Adrenal gland (tissue), 12 donors: ENCODE measurements around the gene HPCA. TPM values are rescaled to one million over a fixed set of nuclear protein-coding genes. Genes with fewer than 3 reads are reported as not detected.

Experiments used
- DNase-seq, 7 donors: peaks; one replicate each; pipeline ENCODE4 v3.0.0-alpha.2; 2019 to 2020
- H3K27ac ChIP-seq, 5 donors: fragments of 200-600 bp; sonication (generic) in 4 of 5; 1 replicate in 3 of 5; 2 replicates in 2 of 5; pipeline versions ENCODE4 v1.5.1 to v1.8.0; 2016 to 2020; ENCODE audit warnings: mild to moderate bottlenecking in 1 of 5
- H3K27me3 ChIP-seq: fragments of 200-600 bp; 2 replicates; pipeline ENCODE4 v1.8.0; 2021
- H3K36me3 ChIP-seq, 2 donors: fragments of 200-600 bp; replicated peaks in 1 of 2; 1 replicate in 1 of 2; 2 replicates in 1 of 2; pipeline versions ENCODE4 v1.5.1 to v1.8.0; 2018 to 2022
- H3K4me1 ChIP-seq, 2 donors: fragments of 200-600 bp; replicated peaks in 1 of 2; 1 replicate in 1 of 2; 2 replicates in 1 of 2; pipeline versions ENCODE4 v1.5.1 to v1.8.0; 2018 to 2021
- H3K4me3 ChIP-seq, 4 donors: fragments of 200-600 bp; sonication (generic) in 3 of 4; one replicate each; pipeline ENCODE4 v1.5.1; 2016 to 2018
- H3K9me3 ChIP-seq, 3 donors: fragments of 200-600 bp; sonication (generic) in 1 of 3; replicated peaks in 1 of 3; 1 replicate in 2 of 3; 2 replicates in 1 of 3; pipeline versions ENCODE4 v1.5.1 to v1.8.0; 2016 to 2021
- CTCF ChIP-seq, 6 experiments: fragments of 450-650 bp in 4 of 6; fragments of 200-600 bp in 2 of 6; sonication (generic) in 1 of 6; IDR thresholded peaks; 1 replicate in 5 of 6; 2 replicates in 1 of 6; pipeline versions ENCODE4 v1.5.1 to v1.8.0; 2016 to 2021; ENCODE audit warnings: antibody characterized with exemption in 6 of 6, mild to moderate bottlenecking in 2 of 6, moderate library complexity in 1 of 6
- POLR2A ChIP-seq, 2 donors: fragments of 450-650 bp; IDR thresholded peaks; one replicate each; pipeline ENCODE4 v1.6.1; 2017; ENCODE audit warnings: antibody characterized with exemption in 2 of 2, mild to moderate bottlenecking in 2 of 2, moderate library complexity in 1 of 2
- WGBS, 4 donors: extraction: QIAGEN DNeasy Blood & Tissue Kit in 2 of 4; methylation state at CpG; one replicate each; pipeline versions ENCODE4 v1.1.5 to v1.1.7; 2013 to 2017; 5-methylcytosine and 5-hydroxymethylcytosine counted together
- intact Hi-C, 2 donors: fragments of 100-400 bp; cut with DNase I; formaldehyde crosslinking; loops; one replicate each; pipeline versions ENCODE4 v1.14.1 to v1.15.0; 2022 to 2023
- polyA plus RNA-seq, 3 donors: library from polyadenylated mRNA; stranded (reverse); fragments of 200-250 nt in 2 of 3; fragments of 350-450 nt in 1 of 3; fragmentation: Illumina TruSeq in 1 of 3; extraction: RNeasy Lipid Tissue Mini Kit (QIAGEN cat#74804) in 1 of 3; gene quantifications; one replicate each; pipeline ENCODE4 v1.2.3, GENCODE V29; 2013 to 2014
- total RNA-seq, 9 donors: library from RNA; depleted of rRNA in 4 of 9; stranded (reverse); fragments of >200 nt in 4 of 9; fragments of 120-200 nt in 1 of 9; fragmentation: NEBNext Ultra II Directional in 1 of 9; extraction: Animal tissue kit (Norgen Biotek cat#: 25700) in 1 of 9; gene quantifications; one replicate each; pipeline versions ENCODE4 v1.1.0 to v1.2.4, GENCODE V29; 2013 to 2023
- donor health status: healthy with polysubstance abuse.
- donor health status: Bipolar disorder and iron deficiency.
- donor health status: DM: yes; HTN: yes; CAD: no.
- donor health status: DM: no; HTN: no; CAD: no.
- donor health status: DM: no; HTN: no; CAD: no.
- donor health status: DM: yes; HTN: yes; CAD: no.

The HPCA gene
- total and polyA plus RNA-seq, 12 donors = 0.17 to 3.1 (median 0.62) TPM; not detected in 6

DNA sequence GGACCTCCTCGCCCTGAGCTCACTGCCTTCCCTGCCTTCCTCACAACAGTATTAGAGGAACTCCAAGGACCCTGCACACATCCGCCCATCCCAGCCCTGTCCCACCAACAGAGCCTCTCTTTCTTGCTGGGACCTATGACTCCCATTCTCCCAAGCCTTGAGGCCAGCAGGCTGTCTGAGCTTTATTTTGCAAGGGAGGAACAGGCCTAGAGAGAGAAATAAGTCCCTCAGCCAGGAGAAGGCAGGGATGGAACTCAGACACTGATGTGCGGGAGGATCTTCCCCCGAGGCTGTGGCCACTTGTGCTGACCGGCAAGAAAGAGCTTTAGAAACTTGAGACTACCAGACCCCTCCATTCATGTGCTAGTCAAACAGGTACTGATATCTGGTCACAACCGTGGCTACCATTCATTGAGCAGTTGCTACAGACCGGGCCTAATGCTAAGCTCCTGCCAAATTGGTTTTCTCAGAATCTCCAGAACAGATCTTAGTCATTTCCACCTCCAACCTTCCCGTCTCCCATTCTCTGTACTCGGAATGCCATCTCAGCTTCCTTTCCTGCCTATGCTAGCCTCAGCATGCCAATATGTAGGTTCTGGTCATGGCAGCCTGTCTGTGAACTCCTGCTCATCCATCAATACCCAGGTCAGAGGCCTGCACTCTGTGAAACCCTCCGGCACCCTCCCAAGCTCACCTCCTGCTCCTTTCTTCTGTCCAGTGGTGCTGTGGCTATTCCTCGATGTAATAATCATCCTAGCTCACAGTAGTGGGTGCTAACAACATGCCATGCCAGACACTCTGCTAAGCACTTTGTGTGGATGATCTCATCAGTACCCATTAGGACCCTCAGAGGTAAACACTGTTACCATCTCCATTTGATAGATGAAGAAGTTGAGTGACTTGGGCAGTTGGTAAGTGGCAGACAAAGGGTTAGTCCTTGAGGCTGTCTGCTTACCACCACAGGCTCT, 11.1 kb downstream of the HPCA start:
- H3K4me3 ChIP-seq = no peak overlapping the region
- intact Hi-C loops = no loop called here
- H3K36me3 ChIP-seq = no peaks in the 10 kb centered on the region
- peaks cover 16 to 23% of the 10 kb centered on the region in 2 donors for H3K4me1 ChIP-seq
- peaks cover 7% of the 10 kb centered on the region for H3K27me3 ChIP-seq
- no peak for DNase-seq
- H3K27ac ChIP-seq = no peak overlapping the region
- WGBS, 4 donors = 84 to 90% (median 86%) methylated on average over 10 to 11 of the region's 11 CpGs
- H3K9me3 ChIP-seq = no peaks in the 10 kb centered on the region
- no peak for TF ChIP-seq POLR2A (IDR thresholded peaks at IDR 0.05)

GRCh38 chr1:32898056-32898455, 11.8 kb downstream of the HPCA start:
- Histone ChIP-seq H3K4me3 (no peak overlapping the region), H3K4me1 (peaks cover 13 to 18% of the 10 kb centered on the region in 2 donors), H3K36me3 (no peaks in the 10 kb centered on the region), H3K9me3 (no peaks in the 10 kb centered on the region), H3K27me3 (peaks cover under 1% of the 10 kb centered on the region), H3K27ac (no peak overlapping the region)
- no peak for DNase-seq
- intact Hi-C loops = no loop called here
- WGBS, 4 donors = 93 to 100% (median 96%) methylated on average over 1 to 9 of the region's 9 CpGs
- no peak for TF ChIP-seq POLR2A (IDR thresholded peaks at IDR 0.05)
- TF ChIP-seq CTCF (IDR thresholded peaks at IDR 0.05) = no peak

GRCh38 chr1:32898958-32899357, 12.7 kb downstream of the HPCA start:
- no peak for TF ChIP-seq CTCF (IDR thresholded peaks at IDR 0.05)
- TF ChIP-seq POLR2A (IDR thresholded peaks at IDR 0.05) = no peak
- Histone ChIP-seq H3K27ac (no peak overlapping the region), H3K4me3 (no peak overlapping the region), H3K9me3 (no peaks in the 10 kb centered on the region), H3K27me3 (no peaks in the 10 kb centered on the region), H3K36me3 (no peaks in the 10 kb centered on the region), H3K4me1 (peaks cover 4 to 11% of the 10 kb centered on the region in 2 donors)
- intact Hi-C loops = no loop called here
- DNase-seq = no peak
- WGBS, 4 donors = 98 to 100% (median 99%) methylated on average over 1 to 3 of the region's 3 CpGs

GRCh38 chr1:32899586-32900296, 13.4 kb downstream of the HPCA start:
- H3K27ac ChIP-seq = no peak overlapping the region
- 70 to 88% (median 77%) methylated on average over 4 to 7 of the region's 7 CpGs for WGBS, 4 donors
- no peak overlapping the region for H3K4me3 ChIP-seq
- no peak for TF ChIP-seq POLR2A (IDR thresholded peaks at IDR 0.05)
- TF ChIP-seq CTCF (IDR thresholded peaks at IDR 0.05) = no peak
- H3K9me3 ChIP-seq = no peaks in the 10 kb centered on the region
- no peak for DNase-seq
- H3K36me3 ChIP-seq = no peaks in the 10 kb centered on the region
- intact Hi-C loops = no loop called here
- H3K4me1 ChIP-seq = peaks cover 4 to 11% of the 10 kb centered on the region in 2 donors
- no peaks in the 10 kb centered on the region for H3K27me3 ChIP-seq
